GM06990 (cell line): ENCODE measurements around the gene ERC2.
A peak's percentile ranks its signal among the peaks of the same experiment; 100 is the strongest.

Source experiments
- DNase-seq: peaks from one replicate; pipeline ENCODE4 v3.0.0-alpha.2; 2011; ENCODE audit not compliant: insufficient read length; ENCODE audit errors: extremely low read depth
- H3K27me3 ChIP-seq: replicated peaks from 2 replicates; pipeline ENCODE4 v1.6.0; 2011; ENCODE audit warnings: low read length; ENCODE audit not compliant: control insufficient read depth, insufficient read depth
- H3K36me3 ChIP-seq: 2 replicates; pipeline ENCODE4 v1.5.1; 2011; ENCODE audit warnings: low read length; ENCODE audit not compliant: control insufficient read depth, insufficient read depth
- H3K4me3 ChIP-seq: replicated peaks from 2 replicates; pipeline ENCODE4 v1.5.1; 2011; ENCODE audit warnings: low read depth, mild to moderate bottlenecking, control low read depth, low read length
- TF ChIP-seq, protein P1 (sequence below): IDR thresholded peaks from 2 replicates; pipeline ENCODE4 v1.5.1; 2011; ENCODE audit warnings: low read length, control low read depth, mild to moderate bottlenecking, inconsistent platforms; ENCODE audit not compliant: insufficient read depth, poor library complexity, severe bottlenecking

ERC2 gene

GRCh38 chr3:55473788-55474187 lies 994.5 kb downstream of the ERC2 start:
- TF ChIP-seq, protein P1, sequence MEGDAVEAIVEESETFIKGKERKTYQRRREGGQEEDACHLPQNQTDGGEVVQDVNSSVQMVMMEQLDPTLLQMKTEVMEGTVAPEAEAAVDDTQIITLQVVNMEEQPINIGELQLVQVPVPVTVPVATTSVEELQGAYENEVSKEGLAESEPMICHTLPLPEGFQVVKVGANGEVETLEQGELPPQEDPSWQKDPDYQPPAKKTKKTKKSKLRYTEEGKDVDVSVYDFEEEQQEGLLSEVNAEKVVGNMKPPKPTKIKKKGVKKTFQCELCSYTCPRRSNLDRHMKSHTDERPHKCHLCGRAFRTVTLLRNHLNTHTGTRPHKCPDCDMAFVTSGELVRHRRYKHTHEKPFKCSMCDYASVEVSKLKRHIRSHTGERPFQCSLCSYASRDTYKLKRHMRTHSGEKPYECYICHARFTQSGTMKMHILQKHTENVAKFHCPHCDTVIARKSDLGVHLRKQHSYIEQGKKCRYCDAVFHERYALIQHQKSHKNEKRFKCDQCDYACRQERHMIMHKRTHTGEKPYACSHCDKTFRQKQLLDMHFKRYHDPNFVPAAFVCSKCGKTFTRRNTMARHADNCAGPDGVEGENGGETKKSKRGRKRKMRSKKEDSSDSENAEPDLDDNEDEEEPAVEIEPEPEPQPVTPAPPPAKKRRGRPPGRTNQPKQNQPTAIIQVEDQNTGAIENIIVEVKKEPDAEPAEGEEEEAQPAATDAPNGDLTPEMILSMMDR: no peak
- no peaks in the 10 kb centered on the region for H3K36me3 ChIP-seq
- H3K27me3 ChIP-seq: no peaks in the 10 kb centered on the region
- DNase-seq: no peak
- no peak overlapping the region for H3K4me3 ChIP-seq

DNA sequence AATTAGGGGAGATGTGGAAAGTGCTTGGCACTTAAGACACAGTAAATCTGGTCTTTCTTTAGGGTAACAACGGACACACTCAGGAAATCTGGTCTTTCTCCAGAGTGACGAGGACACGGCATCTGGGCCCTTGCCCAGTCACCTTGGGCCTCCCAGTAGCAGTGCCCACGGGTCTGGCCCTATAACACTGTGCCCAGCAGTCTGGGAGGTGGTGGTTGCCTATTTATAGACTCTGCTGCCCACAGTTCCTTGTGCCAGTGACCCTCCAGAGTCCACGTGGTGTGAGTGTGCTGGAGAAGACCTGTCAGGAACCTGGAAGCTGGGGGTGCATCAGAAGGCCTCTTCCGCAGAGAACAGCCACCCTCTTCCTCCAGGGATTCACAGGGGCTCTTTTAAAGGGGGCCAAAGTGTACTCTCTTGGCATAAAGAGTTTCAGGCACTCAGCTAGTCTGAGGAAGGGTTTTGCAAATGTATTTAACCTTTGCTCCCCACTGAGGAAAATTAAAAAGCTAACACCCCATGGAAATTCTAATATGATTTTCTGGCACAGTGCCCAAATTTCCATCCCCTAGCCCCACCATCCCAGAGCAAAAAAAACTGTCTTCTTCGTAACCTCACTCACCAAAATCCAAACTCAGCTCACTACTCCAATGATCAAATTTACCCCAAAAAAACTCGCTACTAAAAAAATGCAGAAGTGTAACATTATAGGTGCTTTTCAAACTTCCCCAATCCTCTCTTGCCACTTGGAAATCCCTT lies 996.6 kb downstream of the ERC2 start:
- Histone ChIP-seq H3K4me3 (no peak overlapping the region), H3K27me3 (no peaks in the 10 kb centered on the region), H3K36me3 (no peaks in the 10 kb centered on the region)
- no peak for DNase-seq
- TF ChIP-seq, protein P1: no peak

GRCh38 chr3:55471084-55471483 lies 997.2 kb downstream of the ERC2 start:
- no peaks in the 10 kb centered on the region for H3K36me3 ChIP-seq
- H3K27me3 ChIP-seq: no peaks in the 10 kb centered on the region
- no peak overlapping the region for H3K4me3 ChIP-seq
- TF ChIP-seq, protein P1: no peak
- DNase-seq: no peak

DNA sequence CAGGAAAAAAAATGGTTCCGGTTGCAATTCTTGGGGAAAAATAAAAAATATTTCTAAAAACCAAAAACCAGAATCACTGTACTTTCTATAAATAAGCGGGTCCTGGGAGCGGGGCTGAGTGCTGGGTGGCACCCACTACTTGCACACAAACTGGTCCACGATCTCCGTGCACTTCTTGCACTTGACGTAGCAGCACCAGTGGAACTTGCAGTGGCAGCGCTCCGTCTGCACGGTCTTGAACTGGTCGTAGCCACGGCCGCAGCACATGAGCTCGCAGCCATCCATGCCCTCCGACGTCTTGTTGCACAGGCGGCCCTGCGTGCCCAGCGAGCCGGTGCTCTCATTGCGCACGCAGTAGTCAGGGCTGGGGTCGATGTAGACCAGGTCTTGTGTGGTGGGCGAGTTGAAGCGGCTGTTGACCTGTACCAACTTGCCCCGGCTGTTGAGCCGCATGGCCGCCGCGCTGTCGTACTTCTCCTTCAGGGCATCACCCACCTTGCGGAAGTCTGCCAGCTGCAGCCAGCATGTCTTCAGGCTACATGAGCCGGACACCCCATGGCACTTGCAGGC lies 998.2 kb downstream of the ERC2 start:
- peak; percentile 5 for DNase-seq
- Histone ChIP-seq H3K27me3 (no peaks in the 10 kb centered on the region), H3K36me3 (no peaks in the 10 kb centered on the region), H3K4me3 (no peak overlapping the region)
- TF ChIP-seq, protein P1: no peak

GRCh38 chr3:55468251-55468650 lies 1000.0 kb downstream of the ERC2 start:
- DNase-seq: no peak
- TF ChIP-seq, protein P1: no peak
- no peaks in the 10 kb centered on the region for H3K27me3 ChIP-seq
- no peak overlapping the region for H3K4me3 ChIP-seq
- no peaks in the 10 kb centered on the region for H3K36me3 ChIP-seq
